Measurements from ENCODE around the gene GPN2.
"Not testable (repeated sequence)": the region's sequence is repeated elsewhere in the genome, so short reads cannot be mapped to it uniquely, and the experiment has no call there.

GPN2 gene

DNA sequence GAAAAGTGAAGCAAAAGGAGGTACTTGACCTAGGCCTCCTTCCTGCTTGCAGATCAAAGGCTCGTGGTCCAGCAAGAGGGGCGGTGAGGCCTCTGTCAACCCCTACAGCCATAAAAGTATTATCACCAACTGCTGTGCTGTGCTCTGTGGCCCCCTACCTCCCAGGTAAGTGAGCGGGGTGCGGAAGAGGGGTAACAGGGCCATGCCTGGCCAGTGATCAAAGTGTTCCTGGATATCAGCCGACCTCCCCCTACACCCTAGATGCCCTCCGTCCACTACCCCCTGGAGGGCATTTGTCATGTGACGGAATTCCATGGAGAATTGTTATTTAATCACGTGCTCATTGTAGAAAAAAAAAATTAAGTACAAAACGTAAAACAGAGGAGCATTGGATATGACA, 37.4 kb downstream of the GPN2 start:
- no peak for TF ChIP-seq JUND (IDR thresholded peaks at IDR 0.05; ENCODE audit: low read depth)
- in situ Hi-C loops (cut with HindIII; ENCODE audit: low pct_unique_long_range_greater_than_20kb, low sequenced_read_pairs) = no loop called here
- DNase-seq (ENCODE audit: low read depth in 1 of 2, low spot score in 1 of 2) = no peak

DNA sequence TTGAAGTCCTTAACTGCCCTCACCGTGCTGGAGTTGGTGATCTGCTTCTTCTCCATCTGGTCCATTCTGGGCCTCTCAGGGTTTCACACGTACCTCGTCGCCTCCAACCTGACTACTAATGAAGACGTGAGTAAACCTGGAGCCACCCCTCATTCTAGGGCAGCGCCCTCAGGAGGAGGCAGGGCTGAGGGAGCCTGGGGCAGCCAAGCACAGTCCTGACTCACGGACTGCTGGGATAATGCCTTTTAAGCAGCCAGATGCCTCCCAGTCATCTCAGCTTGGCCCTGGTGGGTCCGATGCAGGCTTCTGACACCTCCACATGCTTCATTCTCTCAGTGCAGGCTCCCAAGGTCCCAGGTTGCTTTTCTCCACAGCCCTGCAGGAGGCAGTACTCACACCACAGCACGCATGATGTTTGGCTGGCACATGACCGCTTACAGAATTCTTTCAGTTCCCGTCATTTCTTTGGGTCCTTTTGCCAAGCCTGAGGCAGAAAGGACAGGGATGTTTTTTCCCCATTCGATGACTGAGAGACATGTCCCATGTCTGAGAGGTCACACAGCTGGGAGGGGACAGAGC, 38.9 kb downstream of the GPN2 start:
- DNase-seq (ENCODE audit: low read depth in 1 of 2, low spot score in 1 of 2) = no peak
- TF ChIP-seq JUND (IDR thresholded peaks at IDR 0.05; ENCODE audit: low read depth) = no peak
- in situ Hi-C loops (cut with HindIII; ENCODE audit: low pct_unique_long_range_greater_than_20kb, low sequenced_read_pairs) = no loop called here

DNA sequence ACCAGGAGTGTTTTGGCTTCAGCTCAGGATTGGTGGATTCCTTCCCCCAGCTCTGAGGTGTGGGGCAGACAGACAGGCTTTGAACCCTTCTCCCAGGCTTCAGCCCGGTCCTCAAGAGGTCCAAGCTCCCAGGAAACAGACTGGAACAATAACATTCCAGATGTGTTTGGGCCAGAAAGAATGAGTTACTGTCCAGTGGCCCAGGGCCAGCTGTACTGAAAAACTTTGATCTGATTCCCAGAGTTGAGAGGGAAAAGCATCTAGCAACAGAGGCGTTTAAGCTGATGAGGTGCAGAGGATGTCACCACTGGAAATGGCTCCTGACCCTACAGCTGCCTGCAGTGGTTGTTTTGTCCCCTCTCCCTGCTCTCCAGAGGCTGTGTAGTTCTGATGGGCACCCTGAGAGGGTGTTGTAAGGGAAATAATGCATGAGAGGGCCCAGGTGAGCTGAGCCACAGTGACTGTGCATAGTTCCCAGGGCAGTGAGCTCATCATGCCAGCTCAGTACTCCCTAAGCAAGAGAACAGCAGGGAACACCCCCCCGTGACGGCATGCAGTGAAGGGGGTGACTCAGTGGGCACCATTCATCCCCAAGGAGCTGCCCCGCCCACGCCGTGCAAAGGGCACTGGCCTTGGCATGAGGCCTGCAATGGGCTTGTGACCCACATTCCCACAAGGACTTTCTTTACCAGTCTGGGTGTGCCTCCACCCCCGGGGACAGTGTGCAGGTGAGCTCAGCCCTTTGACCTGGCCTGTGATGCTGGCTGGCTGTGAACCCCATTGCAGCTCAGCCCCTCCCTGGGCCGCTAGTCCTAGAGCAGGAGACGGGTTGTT, 40.9 kb downstream of the GPN2 start:
- in situ Hi-C loops (cut with HindIII; ENCODE audit: low pct_unique_long_range_greater_than_20kb, low sequenced_read_pairs) = no loop called here
- TF ChIP-seq JUND (IDR thresholded peaks at IDR 0.05; ENCODE audit: low read depth) = no peak
- no peak for DNase-seq (ENCODE audit: low read depth in 1 of 2, low spot score in 1 of 2)

DNA sequence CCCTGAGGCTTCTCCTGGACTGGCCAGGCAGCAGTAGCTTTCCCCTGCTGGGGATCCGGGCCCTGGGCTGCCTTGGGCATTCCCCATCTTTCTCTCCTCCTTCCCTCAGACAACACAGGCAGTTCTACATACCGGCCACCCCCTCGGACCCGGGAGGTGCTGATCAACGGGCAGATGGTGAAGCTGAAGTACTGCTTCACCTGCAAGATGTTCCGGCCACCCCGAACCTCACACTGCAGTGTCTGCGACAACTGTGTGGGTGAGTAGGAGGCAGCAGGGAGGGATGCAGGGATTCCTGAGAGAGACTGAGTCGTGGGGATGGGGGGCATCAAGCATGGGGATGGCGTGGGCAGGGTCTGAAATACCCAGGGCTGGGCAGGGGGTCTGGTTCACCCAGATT, 41.6 kb downstream of the GPN2 start:
- DNase-seq (ENCODE audit: low read depth in 1 of 2, low spot score in 1 of 2) = no peak
- no peak for TF ChIP-seq JUND (IDR thresholded peaks at IDR 0.05; ENCODE audit: low read depth)
- in situ Hi-C loops (cut with HindIII; ENCODE audit: low pct_unique_long_range_greater_than_20kb, low sequenced_read_pairs) = no loop called here

DNA sequence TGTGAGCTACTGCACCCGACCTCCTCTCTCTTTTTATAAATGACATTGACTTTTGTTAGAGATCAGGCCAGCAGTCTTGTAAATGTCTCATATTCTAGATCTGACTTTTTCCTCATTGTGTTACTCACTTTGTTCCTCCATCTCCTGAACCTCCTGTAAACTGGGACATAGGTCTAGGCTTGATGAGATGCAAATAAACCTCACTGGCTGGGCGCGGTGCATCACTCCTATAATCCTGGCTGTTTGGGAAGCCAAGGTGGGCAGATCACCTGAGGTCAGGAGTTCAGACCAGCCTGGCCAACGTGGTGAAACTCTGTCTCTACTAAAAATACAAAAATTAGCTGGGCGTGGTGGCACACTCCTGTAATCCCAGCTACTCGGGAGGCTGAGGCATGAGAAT, 42.3 kb downstream of the GPN2 start:
- in situ Hi-C loops (cut with HindIII; ENCODE audit: low pct_unique_long_range_greater_than_20kb, low sequenced_read_pairs) = not testable (repeated sequence)

DNA sequence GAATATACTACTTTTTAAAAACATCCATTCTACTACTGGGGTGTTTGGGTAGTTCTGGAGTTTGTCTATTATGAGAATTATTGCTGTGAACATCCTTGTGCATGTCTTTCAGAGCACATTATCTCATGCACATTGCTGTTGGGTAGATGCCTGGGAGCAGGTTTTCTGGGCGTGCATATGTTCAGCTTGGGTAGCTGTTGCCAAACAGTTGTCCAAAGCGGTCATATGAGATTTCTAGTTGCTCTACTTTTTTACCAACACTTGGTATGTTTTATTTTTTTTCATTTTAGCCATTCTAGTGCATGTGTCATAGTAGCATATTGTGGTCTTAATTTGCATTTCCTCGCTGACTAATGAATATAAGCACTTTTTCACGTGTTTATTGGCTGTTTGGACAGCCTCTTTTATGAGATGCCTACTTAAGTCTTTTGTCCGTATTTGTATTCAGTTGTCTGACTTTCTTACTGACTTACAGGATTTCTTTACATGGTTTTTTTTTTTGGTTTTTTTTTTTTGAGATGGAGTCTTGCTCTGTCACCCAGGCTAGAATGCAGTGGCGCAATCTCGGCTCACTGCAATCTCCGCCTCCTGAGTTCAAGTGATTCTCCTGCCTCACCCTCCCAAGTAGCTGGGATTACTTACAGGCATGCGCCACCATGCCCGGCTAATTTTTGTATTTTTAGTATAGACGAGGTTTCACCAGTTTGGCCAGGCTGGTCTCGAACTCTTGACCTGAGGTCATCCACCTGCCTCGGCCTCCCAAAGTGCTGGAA, 45.5 kb downstream of the GPN2 start:
- no peak for DNase-seq (ENCODE audit: low read depth in 1 of 2, low spot score in 1 of 2)
- no peak for TF ChIP-seq JUND (IDR thresholded peaks at IDR 0.05; ENCODE audit: low read depth)
- in situ Hi-C loops (cut with HindIII; ENCODE audit: low pct_unique_long_range_greater_than_20kb, low sequenced_read_pairs) = no loop called here

More for the DNA sequence above, 42.3 kb downstream of the GPN2 start:
- not testable (repeated sequence) for DNase-seq (ENCODE audit: low read depth in 1 of 2, low spot score in 1 of 2)

DNA sequence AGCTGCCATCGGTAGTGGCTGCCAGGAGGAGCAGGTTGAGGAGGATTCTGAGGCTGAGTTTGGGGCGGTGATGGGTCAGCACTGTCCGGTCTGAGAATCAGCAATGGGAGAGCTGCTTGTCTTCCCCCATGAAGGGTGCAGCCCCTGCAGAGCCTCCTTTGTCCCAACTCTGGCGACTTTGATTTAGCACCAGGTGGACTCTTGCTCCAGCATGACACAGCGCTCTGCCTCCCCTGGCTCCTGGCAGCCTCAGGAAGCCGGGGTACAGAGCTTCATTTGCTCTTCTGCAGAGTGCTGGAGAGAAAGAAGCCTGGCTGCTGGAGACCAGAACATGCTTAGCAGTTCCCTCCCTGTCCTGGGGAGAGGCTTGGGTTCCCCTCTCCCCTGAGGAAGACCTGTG, 50.3 kb downstream of the GPN2 start:
- no peak for TF ChIP-seq JUND (IDR thresholded peaks at IDR 0.05; ENCODE audit: low read depth)
- in situ Hi-C loops (cut with HindIII; ENCODE audit: low pct_unique_long_range_greater_than_20kb, low sequenced_read_pairs) = no loop called here
- DNase-seq (ENCODE audit: low read depth in 1 of 2, low spot score in 1 of 2) = no peak

DNA sequence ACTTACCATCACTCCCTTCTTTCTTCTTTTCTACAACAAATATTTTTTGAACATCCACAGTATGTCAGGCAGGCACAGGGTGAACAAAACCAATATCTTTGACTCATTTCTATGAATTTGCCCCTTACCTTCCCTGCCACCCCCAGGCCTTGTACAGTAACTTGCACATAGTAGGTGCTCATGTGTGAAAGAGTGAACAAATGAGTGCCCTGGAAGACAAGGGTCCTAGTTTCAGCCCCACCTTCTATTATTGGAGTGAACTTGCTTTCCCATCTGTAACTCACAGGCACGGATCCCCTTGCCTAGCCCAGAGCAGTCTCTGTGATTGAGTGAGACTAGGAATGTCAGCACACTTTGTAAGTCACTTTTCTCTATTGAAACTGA, 50.8 kb downstream of the GPN2 start:
- no peak for DNase-seq (ENCODE audit: low read depth in 1 of 2, low spot score in 1 of 2)
- no peak for TF ChIP-seq JUND (IDR thresholded peaks at IDR 0.05; ENCODE audit: low read depth)
- in situ Hi-C loops (cut with HindIII; ENCODE audit: low pct_unique_long_range_greater_than_20kb, low sequenced_read_pairs) = no loop called here

DNA sequence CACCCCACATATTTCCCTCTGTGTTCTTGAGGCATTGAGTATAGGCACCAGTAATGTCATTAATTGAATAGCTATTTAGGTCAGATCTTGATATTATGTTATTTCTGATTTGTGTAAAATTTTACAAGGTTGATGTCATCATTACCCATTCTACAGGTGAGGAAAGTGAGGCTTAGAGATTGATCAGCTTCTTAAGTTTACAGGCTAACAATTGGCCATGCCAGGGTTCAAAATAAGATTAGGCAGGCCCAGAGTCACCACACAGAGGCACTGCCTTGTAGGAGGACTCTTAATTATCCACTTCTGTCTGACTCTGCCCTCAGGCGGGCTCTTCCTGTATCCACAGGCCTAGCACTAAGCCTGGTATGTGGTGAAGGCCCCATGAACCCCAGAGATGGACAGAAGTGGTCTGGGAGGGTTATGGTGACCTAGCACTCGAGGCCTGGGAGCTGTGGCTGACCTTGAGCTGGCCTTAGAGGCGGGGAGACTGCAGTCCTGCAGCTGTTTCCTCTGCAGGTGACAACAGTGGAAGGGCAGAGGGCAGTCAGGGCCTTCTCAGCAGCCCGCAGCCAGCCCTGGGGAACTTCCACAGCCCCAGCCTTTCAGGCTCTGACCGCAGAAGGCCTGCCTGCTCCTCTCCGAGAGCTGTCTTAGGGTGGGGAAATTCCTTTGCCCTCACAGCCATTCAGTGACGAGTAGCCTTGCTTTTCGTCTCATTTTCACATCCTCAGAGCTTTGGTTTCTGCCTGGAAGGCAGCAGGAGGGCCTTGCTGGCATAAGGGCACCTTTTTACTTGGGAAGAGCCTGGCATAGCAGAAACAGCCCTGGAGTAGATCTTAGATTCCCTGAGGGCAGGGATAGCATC, 51.4 kb downstream of the GPN2 start:
- in situ Hi-C loops (cut with HindIII; ENCODE audit: low pct_unique_long_range_greater_than_20kb, low sequenced_read_pairs) = no loop called here
- DNase-seq (ENCODE audit: low read depth in 1 of 2, low spot score in 1 of 2) = peak in 1 of 2 experiments; percentile 43
- no peak for TF ChIP-seq JUND (IDR thresholded peaks at IDR 0.05; ENCODE audit: low read depth)

DNA sequence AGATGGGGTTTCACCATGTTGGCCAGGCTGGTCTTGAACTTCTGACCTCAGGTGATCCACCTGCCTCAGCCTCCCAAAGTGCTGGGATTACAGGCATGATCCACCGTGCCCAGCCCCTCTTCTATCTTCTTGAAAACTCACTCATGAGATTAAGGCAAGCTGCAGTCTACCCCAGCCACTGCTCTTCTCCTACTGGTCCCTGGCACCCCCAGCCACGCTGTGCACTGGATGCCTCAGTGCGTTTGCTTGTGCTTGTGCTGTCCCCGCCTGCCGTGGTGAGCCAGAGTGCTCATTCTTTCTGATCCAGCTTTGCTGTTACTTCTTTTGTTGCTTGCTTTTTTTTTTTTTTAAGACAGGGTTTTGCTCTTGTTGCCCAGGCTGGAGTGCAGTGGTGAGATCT, 52.4 kb downstream of the GPN2 start:
- in situ Hi-C loops (cut with HindIII; ENCODE audit: low pct_unique_long_range_greater_than_20kb, low sequenced_read_pairs); DNase-seq (ENCODE audit: low read depth in 1 of 2, low spot score in 1 of 2): not testable (repeated sequence)

DNA sequence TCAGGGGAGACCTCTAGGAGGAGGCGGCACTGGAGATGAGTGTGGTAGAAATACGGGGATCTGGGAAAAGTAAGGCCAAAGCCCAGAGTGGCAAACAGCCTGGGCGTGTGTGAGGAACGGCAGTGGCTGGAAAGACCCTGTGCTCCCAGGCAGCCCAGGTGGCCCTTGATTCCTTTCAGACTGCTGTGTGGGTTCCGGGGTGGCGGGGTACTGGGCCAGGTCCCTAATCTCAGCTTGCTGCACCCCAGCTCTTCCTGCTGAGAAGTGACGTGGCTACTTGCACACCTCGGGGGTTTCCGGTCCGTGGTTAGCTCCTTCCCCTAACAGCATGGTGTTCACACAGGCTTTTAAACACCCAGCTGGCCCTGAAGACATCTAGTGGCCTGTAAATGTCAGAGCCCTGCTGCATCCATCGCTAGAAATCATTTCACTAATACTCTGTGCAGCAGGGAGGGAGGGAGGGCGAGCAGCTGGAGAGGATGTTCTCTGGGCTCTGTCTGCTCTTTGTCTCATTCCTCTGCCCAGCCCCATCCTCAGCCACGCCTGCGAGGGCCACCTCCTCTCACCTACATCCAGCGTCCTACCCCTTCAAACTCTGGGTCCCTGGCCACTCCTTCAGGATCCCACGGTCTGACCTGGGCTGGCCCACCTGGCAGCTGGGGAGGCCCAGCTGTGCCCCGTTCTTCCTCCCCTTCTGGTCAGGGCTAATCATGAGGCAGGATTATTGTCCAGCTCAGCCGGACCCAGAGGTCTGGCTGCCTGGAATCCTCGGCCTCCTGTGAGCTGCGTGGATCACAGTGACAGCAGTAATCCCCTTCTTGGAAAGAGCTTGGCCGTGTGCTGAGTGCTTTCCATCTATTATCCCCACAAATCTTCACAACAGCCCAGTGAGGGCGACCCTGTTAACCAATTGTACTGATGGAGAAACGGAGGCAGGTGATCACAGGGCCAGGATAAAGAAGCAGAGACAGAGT, 56.4 kb downstream of the GPN2 start:
- no peak for TF ChIP-seq JUND (IDR thresholded peaks at IDR 0.05; ENCODE audit: low read depth)
- DNase-seq (ENCODE audit: low read depth in 1 of 2, low spot score in 1 of 2) = no peak
- in situ Hi-C loops (cut with HindIII; ENCODE audit: low pct_unique_long_range_greater_than_20kb, low sequenced_read_pairs) = no loop called here
